Thyroid gland (tissue), 4 donors: ENCODE data around the gene MSLN.

ENCODE experiments used
- CTCF ChIP-seq, 6 experiments: fragments of 200-600 bp in 3 of 6; fragments of 450-650 bp in 3 of 6; sonication (generic) in 3 of 6; IDR thresholded peaks; one replicate each; pipeline ENCODE4 v1.5.1; 2016 to 2019; ENCODE audit warnings: antibody characterized with exemption in 6 of 6, mild to moderate bottlenecking in 2 of 6, inconsistent platforms in 1 of 6, moderate library complexity in 1 of 6
- POLR2A ChIP-seq, 2 donors: fragments of 450-650 bp; IDR thresholded peaks; one replicate each; pipeline ENCODE4 v1.6.1; 2017; ENCODE audit warnings: antibody characterized with exemption in 2 of 2, mild to moderate bottlenecking in 2 of 2, moderate library complexity in 1 of 2

- TF ChIP-seq CTCF (IDR thresholded peaks at IDR 0.05) (no peak), POLR2A (IDR thresholded peaks at IDR 0.05) (no peak)
Observed at GRCh38 chr16:808085-808386, 47.5 kb downstream of the MSLN start.
